ENCODE data around the gene SLC4A2. TPM values are rescaled to one million over a fixed set of nuclear protein-coding genes. Genes with fewer than 3 reads are reported as not detected.
A peak's percentile ranks its signal among the peaks of the same experiment; 100 is the strongest.

The SLC4A2 gene
- total RNA-seq, 1 donor from 2014 or later: 52.6 TPM

GRCh38 chr7:151081170-151082101 lies 22.0 kb downstream of the SLC4A2 start:
- DNase-seq: peak; percentile 45

GRCh38 chr7:151082141-151083070 lies 23.0 kb downstream of the SLC4A2 start:
- no peak for DNase-seq

GRCh38 chr7:151083071-151083823 lies 23.9 kb downstream of the SLC4A2 start, which contains the start of gene TMUB1:
TSS of gene TMUB1 (minus strand) at chr7:151083493. CDS start at chr7:151082563, 930 bp downstream.
- peak; percentile 83 for DNase-seq

- DNase-seq: no peak
Observed at GRCh38 chr7:151083824-151084160, 24.4 kb downstream of the SLC4A2 start.

GRCh38 chr7:151085329-151085690 lies 25.9 kb downstream of the SLC4A2 start:
- no peak for DNase-seq

- peak; percentile 96 for DNase-seq
Observed at GRCh38 chr7:151085691-151086620, 26.6 kb downstream of the SLC4A2 start, which contains the start of gene AGAP3. TSS of gene AGAP3 (plus strand) at chr7:151086475. CDS start at chr7:151086742, 267 bp downstream.

GRCh38 chr7:151086802-151087244 lies 27.4 kb downstream of the SLC4A2 start:
- DNase-seq: peak; percentile 54

- peak; percentile 73 for DNase-seq
Observed at GRCh38 chr7:151087245-151088018, 28.0 kb downstream of the SLC4A2 start.

GRCh38 chr7:151088019-151088855 lies 28.8 kb downstream of the SLC4A2 start:
- DNase-seq: peak; percentile 54

GRCh38 chr7:151088856-151089699 lies 29.7 kb downstream of the SLC4A2 start:
- peak; percentile 80 for DNase-seq

GRCh38 chr7:151089893-151090730 lies 30.7 kb downstream of the SLC4A2 start:
- no peak for DNase-seq

- no peak for DNase-seq
Observed at GRCh38 chr7:151091003-151091402, 31.6 kb downstream of the SLC4A2 start.

GRCh38 chr7:151091431-151091830 lies 32.0 kb downstream of the SLC4A2 start:
- no peak for DNase-seq

GRCh38 chr7:151091988-151092387 lies 32.6 kb downstream of the SLC4A2 start:
- DNase-seq: no peak

- no peak for DNase-seq
Observed at GRCh38 chr7:151093748-151094147, 34.4 kb downstream of the SLC4A2 start.

- DNase-seq: no peak
Observed at GRCh38 chr7:151094675-151095074, 35.3 kb downstream of the SLC4A2 start.
